NOMO-1 treated with DMSO at 0.1 percent for 48 hours (cell line): ENCODE results near the gene GPR176.
"Not testable (repeated sequence)": the region's sequence is repeated elsewhere in the genome, so short reads cannot be mapped to it uniquely, and the experiment has no call there.

Experiments used
- DNase-seq: peaks from one replicate; lab custom pipeline; 2025; ENCODE audit not compliant: unreplicated experiment; lab: John Stamatoyannopoulos, UW

The GPR176 gene

GRCh38 chr15:39936187-39936586, 16.1 kb upstream of the GPR176 start:
- DNase-seq: no peak

DNA sequence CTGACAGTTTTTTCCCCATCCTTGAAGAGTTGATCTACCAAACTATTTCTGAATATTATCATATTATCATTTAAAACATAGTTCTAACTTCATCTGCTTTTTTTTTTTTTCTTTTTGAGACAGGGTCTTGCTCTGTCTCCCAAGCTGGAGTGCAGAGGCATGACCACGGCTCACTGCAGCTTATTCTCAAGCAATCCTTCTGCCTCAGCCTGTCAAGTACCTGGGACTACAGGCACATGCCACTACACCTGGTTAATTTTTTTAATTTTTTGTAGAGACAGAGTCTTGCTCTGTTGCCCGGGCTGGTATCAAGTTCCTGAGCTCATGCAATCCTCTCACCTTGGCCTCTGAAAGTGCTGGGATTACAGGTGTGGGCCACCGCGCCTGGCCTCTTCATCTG, 15.2 kb upstream of the GPR176 start:
- DNase-seq: no peak

- no peak for DNase-seq
These were observed 14.5 kb upstream of the GPR176 start for GRCh38 chr15:39934397-39935071.

- no peak for DNase-seq
These were observed 11.5 kb upstream of the GPR176 start for GRCh38 chr15:39931615-39932014.

- no peak for DNase-seq
These were observed 6.5 kb upstream of the GPR176 start for GRCh38 chr15:39926526-39926925.

DNA sequence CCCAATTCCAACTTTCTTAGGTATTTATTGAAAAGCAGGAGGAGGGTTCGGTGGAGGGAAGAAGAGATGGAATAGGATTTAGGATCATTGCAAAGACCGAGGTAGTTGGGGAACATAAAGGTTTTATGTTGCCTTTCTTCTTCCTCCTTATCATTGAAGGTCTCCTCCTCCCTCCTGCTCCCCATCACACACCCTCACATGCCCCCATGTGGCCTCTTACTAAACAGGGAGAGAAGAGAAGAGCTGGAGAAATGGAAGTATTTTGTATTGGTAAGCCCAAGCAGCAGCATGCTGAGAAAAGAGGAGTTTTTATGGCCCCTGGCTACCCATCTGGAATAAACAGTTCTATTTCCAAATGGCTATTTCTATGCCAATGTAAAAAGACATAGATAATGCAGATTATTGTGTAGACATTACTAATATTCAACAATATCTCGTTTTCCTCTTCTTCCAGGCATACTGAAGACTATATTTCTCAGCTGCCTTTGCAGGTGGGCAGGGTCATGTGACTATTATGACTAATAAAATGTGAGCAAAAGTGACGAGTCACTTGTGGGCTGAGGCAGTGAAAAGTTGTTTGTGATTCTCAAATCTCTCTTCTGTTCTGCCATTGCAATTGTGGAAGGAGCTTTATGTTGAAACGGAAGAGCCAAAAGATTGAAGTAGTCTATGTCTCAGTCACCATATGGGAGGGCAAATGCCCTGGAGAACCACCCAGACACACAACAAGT, 5.2 kb upstream of the GPR176 start:
- no peak for DNase-seq

- DNase-seq: no peak
These were observed 4.4 kb upstream of the GPR176 start for GRCh38 chr15:39924437-39924836.

DNA sequence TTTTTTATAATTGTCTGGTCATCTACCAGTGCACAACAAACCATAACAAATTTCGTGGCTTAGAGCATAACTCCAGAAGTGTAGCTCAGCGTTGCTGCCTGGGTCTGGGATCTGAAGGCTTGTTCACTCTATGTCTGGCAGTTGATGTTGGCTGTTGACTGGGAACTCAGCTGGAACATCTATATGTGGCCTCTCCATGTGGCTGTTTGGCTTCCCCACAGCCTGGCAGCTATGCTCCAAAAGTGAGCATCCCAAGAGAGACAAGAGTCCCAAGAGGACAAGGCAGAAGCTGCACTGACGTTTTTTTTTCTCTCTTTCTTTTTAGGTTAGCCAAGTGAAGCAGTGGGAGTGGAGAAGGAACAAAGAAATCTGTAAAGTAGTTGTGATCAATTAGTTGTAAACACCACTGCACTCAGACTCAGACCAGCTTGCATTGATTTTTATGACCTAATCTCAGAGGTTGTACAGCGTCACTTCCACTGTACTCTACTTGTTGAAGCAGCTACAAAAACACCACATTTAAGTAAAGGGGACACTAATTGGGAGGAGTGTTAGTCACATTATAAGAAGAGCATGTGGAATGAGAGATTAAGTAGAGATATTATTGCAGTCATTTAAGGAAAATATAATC, 2.5 kb upstream of the GPR176 start:
- no peak for DNase-seq

- no peak for DNase-seq
These were observed 1.2 kb upstream of the GPR176 start for GRCh38 chr15:39921274-39921638.

DNA sequence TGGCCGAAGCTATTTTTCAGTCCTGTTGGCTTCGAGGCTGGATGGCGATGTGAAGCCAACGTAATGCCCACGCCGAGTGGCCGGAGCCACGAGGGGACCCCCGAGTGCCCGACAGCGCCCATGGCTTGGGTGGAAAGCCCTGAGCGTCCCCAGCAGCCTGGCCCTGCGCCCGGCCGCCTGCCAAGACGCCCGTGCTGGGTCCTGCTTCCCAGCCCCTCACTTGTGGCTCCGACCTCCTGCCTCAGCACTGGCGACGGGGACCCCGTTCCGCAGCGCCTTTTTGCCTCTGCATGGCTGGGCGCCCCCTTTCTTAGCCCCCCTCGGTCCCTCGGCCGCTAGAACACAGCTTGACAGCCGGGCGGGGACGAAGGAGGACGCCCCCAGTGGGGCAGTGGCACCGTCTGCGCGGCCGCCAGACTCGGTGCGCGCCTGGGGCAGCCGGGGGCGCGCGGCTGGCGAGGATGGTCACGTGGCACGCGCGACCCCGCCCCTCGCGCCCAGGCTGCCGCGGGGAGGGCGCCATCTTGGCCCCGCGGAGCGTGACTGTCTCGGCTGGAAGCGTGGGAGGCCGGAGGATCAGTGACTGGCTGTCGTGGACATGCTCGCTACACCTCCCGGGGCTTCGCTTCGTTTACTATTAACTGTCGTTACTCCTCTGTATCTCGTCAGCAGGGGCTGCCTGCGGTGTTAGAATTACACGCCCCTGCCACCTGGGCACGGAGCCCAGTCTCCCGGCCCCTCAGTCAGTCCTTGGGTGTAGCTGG, 626 bp upstream of the GPR176 start:
- DNase-seq: peak; percentile 59

- no peak for DNase-seq
These were observed 687 bp downstream of the GPR176 start for GRCh38 chr15:39919411-39919747.

GRCh38 chr15:39918688-39919385, 1.2 kb downstream of the GPR176 start:
- no peak for DNase-seq

- DNase-seq: no peak
These were observed 5.1 kb downstream of the GPR176 start for GRCh38 chr15:39914977-39915376.

- no peak for DNase-seq
These were observed 11.1 kb downstream of the GPR176 start for GRCh38 chr15:39909007-39909406.

- DNase-seq: no peak
These were observed 11.9 kb downstream of the GPR176 start for GRCh38 chr15:39908186-39908585.

DNA sequence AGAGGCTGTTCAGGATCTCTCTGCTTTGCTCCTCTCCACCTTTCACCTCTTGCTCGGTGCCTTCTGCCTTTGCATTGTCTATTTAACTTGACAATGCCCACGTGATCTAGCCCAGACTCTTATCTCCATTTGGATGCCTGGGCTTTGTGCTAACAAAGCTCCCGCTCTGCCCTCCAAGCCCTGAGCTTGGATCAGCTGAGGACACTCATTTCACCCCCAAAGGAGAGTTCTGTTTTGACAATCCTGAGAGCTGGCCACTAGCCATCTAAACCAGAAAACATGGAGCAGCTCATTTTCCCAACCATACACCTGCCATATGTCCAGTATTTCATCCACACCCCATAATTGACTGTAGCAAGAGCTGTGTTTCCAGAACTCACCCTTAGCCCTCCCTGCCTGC, 12.8 kb downstream of the GPR176 start:
- no peak for DNase-seq

- DNase-seq: no peak
These were observed 16.0 kb downstream of the GPR176 start for GRCh38 chr15:39904115-39904514.

DNA sequence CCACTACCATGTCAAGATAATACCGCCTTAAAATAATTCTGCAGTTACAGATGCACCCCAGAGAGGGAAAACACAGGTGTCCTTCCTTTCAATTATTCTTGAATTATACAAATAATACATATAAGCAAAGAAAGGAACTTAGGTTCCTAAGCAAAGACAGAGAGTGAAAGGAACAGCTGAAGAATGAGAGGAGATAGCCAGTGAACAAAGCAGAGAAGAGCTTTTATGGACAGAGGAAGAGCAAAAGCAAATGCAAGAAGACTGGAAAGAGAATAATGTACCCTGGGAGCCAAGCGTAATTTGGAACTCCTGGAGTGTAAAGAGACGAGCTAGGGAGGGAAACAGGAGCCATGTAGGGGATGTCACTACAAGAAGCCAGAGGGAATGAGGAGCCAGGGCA, 21.7 kb downstream of the GPR176 start:
- no peak for DNase-seq

DNA sequence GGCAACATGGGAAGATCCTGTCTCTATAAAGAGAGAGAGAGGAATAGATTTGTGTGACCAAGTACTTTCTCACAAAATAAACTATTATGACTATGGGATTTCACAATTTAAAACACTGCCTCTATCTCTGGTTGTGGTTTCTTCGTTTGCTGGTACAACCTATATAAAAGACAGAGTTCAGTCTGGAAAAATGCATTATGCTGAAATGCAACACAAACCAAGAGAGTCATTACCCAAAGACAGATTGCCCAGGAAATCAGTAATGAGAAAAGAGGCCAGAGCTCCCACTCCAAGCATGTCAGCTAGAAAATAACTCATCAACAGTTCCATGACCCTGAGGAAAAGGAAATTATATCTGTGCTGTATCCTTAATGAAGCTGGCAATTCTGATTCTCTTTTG, 23.2 kb downstream of the GPR176 start:
- DNase-seq: no peak

DNA sequence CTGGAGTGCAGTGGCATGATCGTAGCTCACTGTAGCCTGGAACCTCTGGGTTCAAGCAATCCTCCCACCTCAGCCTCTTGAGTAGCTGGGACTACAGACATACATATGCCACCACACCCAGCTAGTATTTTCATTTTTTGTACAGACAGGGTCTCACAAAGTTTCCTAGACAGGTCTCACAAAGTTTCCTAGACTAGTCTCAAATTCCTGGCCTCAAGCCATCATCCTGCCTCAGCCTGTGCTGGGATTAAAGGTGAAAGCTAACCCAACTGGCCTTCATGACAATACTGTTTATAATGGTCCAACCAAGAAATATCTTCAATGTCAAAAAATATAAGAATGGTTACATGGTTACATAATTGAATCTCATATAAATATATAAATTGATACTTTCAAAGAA, 24.0 kb downstream of the GPR176 start:
- no peak for DNase-seq

GRCh38 chr15:39893051-39893450, 27.0 kb downstream of the GPR176 start:
- not testable (repeated sequence) for DNase-seq
